ENCODE measurements around the gene CISD3. TPM values are rescaled to one million over a fixed set of nuclear protein-coding genes. Genes with fewer than 3 reads are reported as not detected.
A peak's percentile ranks its signal among the peaks of the same experiment; 100 is the strongest.

The CISD3 gene
- total and polyA plus RNA-seq, 11 donors = 21.2 to 80.3 (median 65.1) TPM

DNA sequence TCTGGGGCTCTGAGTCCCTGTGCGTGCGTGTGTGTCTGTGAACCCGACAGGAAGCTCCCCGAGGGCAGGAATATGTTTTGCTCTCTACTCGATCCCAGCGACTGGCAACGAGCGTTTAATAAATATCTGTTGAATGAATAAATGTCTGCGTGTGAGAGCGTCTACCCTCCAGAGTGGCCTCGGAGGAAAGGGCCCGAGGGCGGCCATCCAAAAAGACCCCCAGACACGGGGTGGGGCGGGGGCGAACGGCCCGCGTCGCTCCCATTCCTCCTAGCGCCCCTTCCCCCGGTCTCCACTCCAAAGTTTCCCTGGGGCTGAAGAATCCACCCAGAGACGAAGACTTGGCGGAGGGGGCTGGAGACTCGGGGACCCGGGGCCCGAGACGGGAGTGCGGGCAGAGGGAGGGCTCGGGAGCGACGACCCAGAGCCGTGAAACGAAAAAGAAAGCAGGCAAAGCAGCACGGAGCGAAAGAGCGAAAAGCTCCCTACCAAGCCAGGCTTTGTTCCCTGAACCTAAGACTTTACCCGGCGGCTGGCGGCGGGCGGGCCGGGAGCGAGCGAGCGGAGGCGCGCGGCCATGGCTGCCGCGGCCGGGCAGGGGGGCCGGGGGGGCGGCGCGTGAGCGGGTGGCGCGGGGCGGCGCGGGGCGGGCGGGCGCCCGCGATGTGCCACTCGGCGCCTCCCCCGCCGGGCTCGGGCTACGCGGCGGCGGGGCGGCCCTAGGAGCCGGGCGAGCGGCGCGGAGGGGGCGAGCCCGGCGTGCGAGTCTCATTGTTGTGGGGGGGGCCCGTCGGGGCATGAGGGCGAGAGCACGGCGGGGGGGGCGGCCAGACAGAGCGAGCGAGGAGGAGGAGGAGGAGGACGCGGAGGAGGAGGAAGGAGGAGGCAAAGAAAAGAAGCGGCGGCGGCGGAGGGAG, 25.3 kb upstream of the CISD3 start, which contains the start of gene MLLT6:
Gene MLLT6, plus strand, starts transcription at position 668 of the 917 bp plus-strand sequence. CDS start 360 bp downstream, outside the sequence.
- 1 to 2% (median 1%) methylated on average over 50 to 99 of the region's 100 CpGs for WGBS, 4 donors
- no peaks in the 10 kb centered on the region for H3K27me3 ChIP-seq
- peak; percentile 45 to 64 (median 52) for ATAC-seq
- H3K27ac ChIP-seq = peak within 1 kb of the TSS; percentile 89 to 99 (median 97)
- H3K9me3 ChIP-seq = no peaks in the 10 kb centered on the region
- TF ChIP-seq, protein P1, sequence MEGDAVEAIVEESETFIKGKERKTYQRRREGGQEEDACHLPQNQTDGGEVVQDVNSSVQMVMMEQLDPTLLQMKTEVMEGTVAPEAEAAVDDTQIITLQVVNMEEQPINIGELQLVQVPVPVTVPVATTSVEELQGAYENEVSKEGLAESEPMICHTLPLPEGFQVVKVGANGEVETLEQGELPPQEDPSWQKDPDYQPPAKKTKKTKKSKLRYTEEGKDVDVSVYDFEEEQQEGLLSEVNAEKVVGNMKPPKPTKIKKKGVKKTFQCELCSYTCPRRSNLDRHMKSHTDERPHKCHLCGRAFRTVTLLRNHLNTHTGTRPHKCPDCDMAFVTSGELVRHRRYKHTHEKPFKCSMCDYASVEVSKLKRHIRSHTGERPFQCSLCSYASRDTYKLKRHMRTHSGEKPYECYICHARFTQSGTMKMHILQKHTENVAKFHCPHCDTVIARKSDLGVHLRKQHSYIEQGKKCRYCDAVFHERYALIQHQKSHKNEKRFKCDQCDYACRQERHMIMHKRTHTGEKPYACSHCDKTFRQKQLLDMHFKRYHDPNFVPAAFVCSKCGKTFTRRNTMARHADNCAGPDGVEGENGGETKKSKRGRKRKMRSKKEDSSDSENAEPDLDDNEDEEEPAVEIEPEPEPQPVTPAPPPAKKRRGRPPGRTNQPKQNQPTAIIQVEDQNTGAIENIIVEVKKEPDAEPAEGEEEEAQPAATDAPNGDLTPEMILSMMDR (IDR thresholded peaks at IDR 0.05) = no peak
- TF ChIP-seq POLR2A (IDR thresholded peaks at IDR 0.05) = peak in 1 of 2 donors; percentile 39
- H3K4me1 ChIP-seq = peaks cover 4 to 56% (median 31%) of the 10 kb centered on the region in 12 donors
- DNase-seq = peak; percentile 85 to 89 (median 88)
- peak within 1 kb of the TSS; percentile 67 to 97 (median 87) for H3K4me3 ChIP-seq
- intact Hi-C loops (cut with DNase I) = loop anchor here in 2 of 10 donors (2.0 to 5.0 kb wide), 2 partner anchors 26 to 37 kb away; partner anchors contain the start of gene CISD3 (in 1 of the 2)
- H3K36me3 ChIP-seq = peaks cover 0 to 27% (median 22%) of the 10 kb centered on the region in 9 donors

DNA sequence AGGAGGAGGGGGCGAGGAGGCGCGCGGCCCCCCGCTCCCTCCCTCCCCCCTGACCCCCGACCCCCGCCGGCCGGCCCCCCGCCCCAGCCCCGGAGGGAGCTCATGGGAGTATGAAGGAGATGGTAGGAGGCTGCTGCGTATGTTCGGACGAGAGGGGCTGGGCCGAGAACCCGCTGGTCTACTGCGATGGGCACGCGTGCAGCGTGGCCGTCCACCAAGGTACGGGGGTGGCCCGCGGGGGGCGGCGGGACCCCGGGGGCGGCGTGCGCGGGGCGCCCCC, 24.7 kb upstream of the CISD3 start:
- H3K27me3 ChIP-seq = no peaks in the 10 kb centered on the region
- ATAC-seq (no peak), DNase-seq (peak in 1 of 5 donors; percentile 56)
- peak overlapping the region; percentile 87 to 99 (median 94) for H3K27ac ChIP-seq
- TF ChIP-seq, protein P1 (IDR thresholded peaks at IDR 0.05) = no peak
- no peak for TF ChIP-seq POLR2A (IDR thresholded peaks at IDR 0.05)
- 0 to 1% (median 1%) methylated on average over 9 to 31 of the region's 32 CpGs for WGBS, 4 donors
- H3K9me3 ChIP-seq = no peaks in the 10 kb centered on the region
- H3K4me3 ChIP-seq = peak overlapping the region; percentile 67 to 97 (median 87)
- intact Hi-C loops (cut with DNase I) = loop anchor here in 1 of 10 donors (2.0 kb wide), 1 partner anchor 25 kb away; the partner anchor contains the start of gene CISD3
- peaks cover 4 to 62% (median 31%) of the 10 kb centered on the region in 12 donors for H3K4me1 ChIP-seq
- H3K36me3 ChIP-seq = peaks cover 0 to 33% (median 28%) of the 10 kb centered on the region in 9 donors

DNA sequence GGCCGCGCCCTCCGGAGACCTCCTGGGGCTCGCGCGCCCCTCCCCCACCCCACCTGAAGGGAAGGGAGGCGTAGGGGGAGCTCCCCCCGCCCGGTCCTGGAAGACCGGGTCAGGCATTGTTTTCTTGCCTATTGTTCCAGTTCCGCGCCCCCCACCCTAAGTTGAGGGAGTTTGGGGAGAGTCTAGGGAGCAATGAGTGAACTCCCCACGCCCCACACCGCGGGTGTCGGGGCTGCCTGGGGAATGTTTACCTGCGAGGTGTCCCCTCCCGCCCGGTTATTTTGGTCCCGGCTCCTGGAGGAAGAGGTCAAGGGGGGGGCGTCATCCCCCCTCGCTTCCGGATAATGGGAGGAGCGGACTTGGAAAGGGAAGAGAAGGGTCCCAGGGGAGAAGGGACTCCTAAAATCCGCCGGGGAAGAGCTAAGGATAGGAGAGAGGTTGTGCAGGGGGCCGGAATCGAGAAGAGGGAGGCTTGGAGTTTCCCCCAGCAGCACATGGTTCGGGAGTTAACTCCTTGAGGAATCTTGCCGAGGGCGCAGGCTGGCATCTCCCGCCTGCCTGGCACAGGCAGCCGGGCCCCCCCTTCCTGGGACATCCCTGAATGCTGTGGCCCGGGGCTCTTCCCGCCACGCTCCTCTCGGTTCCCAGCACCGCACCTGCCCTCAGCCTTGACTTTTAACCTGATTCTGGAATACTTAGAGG, 24.2 kb upstream of the CISD3 start:
- Histone ChIP-seq H3K4me3 (peak overlapping the region; percentile 67 to 97 (median 87)), H3K36me3 (peaks cover 0 to 36% (median 28%) of the 10 kb centered on the region in 9 donors), H3K4me1 (peaks cover 4 to 66% (median 31%) of the 10 kb centered on the region in 12 donors), H3K27ac (peak overlapping the region; percentile 87 to 99 (median 94)), H3K27me3 (no peaks in the 10 kb centered on the region), H3K9me3 (no peaks in the 10 kb centered on the region)
- WGBS, 4 donors = 0 to 1% (median 1%) methylated on average over 25 to 38 of the region's 38 CpGs
- TF ChIP-seq, protein P1 (IDR thresholded peaks at IDR 0.05) = no peak
- TF ChIP-seq POLR2A (IDR thresholded peaks at IDR 0.05) = no peak
- intact Hi-C loops (cut with DNase I) = loop anchor here in 2 of 10 donors (2.0 kb wide), 2 partner anchors 23 to 25 kb away; partner anchors contain the start of gene CISD3 (in 1 of the 2)
- ATAC-seq (peak in 1 of 4 donors; percentile 11), DNase-seq (peak; percentile 76 to 83 (median 80))

Data from heart left ventricle (tissue), 16 donors.